B cell (primary cell): ENCODE measurements around the gene GBA2.

Experiments used
- CTCF ChIP-seq: fragments of 200-600 bp; IDR thresholded peaks from one replicate; pipeline ENCODE4 v1.8.0; 2022; ENCODE audit warnings: antibody characterized with exemption, mild to moderate bottlenecking
- EZH2 ChIP-seq: IDR thresholded peaks from 2 replicates; pipeline ENCODE4 v1.6.1; 2012; ENCODE audit warnings: borderline replicate concordance, low read depth, mild to moderate bottlenecking, moderate library complexity, low read length; ENCODE audit not compliant: insufficient read depth, poor library complexity, severe bottlenecking

DNA sequence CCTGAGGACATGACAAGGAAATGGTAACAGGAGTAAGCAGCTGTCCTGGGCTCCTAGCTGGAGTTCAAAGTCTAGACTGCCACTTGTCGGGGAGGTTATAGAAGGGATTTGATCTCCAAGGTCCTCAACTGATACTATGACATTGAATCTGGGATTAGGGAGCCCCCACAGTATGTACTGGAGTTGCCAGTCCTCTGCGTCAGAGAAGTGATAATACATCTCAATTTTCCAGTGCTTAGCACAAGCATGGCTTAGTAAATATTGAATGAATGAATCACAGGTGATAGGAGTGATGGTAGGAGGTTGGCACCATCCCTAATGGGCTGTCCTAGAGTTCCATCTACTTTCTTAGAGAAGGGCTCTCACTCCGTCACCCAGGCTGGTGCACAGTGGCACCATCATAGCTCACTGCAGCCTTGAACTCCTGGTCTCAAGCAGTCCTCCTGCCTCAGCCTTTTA is 53.1 kb downstream of the GBA2 start:
- no peak for TF ChIP-seq CTCF
- no peak for TF ChIP-seq EZH2
